Islet precursor cell (in vitro differentiated cells): ENCODE data around the gene LYRM9.
"Not testable (repeated sequence)": the region's sequence is repeated elsewhere in the genome, so short reads cannot be mapped to it uniquely, and the experiment has no call there.

Experiments
- DNase-seq: peaks from one replicate; pipeline ENCODE4 v3.0.0-alpha.2; 2018

Gene LYRM9

DNA sequence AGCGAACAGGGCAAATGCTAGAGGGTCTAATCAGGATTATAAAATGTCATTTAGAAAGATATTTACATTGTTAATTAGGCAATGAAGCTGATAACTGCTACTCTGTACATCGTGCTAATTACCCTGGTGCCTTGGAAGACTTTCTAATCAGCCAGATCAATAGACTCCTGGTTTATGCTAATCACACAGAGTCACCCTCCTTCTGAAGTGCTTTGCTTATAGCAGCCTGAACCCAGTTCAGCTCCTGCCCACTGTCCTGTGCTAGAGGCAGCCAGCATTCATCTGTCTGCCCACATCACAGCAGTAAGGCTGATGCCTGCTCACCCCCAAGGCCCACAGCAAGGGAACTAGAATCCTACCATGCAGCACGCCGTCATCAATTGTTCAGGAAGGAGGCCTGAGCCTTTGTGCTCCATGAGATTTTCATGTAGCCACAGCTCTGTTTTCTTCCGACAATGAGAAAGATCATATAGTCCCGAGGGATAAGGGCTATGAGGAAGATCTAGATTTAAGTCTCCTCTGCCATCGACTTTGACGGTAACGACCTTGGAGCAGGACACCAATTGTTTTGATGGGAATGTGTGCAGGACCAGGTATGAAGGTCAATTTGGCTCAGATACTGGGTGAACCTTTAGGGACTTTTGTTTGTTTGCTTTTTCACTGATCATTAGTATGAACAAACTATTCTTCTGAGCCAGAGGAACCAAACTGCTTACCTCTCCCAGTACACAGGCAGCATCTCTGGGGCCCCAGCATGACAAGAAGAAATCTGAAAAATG lies 12.5 kb upstream of the LYRM9 start:
- DNase-seq = no peak

DNA sequence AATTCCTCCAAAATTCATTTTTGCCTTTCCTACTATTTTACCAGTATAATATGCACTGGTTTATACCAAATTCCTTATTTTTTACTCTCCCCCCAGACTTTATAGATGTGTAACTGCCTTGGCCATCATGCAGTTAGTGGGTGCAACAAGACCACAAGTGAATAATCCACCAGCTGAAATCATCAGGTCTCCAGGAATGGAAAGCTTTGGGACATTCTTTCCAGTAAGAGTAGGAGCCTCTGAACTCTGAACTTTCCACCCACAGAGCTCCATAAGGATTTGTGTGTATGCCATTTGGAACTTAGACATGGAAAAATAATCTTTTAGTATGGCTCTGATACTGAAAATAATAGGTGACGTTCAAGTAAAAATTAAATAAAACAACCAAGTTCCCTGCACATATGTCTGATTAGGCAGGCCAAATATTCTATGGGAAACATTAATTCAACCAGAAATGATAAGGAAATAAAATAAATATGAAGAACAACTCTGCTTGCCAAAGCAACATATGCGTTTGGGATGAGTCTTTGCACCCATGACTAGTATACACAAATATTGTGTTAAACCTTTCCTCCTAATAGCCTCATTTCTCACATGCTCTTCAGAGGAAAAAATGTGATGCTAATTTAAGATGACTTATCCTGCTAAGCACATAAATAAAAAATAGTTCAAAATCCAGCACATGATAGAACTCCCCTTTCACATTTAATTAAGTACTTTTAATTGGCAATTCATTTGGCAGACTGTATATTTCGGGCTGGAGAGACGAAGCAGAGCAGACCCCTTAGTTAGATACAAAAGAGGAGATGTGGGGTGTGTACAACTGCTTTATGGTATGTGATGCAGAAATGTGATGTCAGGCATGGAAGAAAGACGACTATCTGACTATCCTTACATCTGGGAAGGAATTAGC lies 11.6 kb upstream of the LYRM9 start:
- no peak for DNase-seq

DNA sequence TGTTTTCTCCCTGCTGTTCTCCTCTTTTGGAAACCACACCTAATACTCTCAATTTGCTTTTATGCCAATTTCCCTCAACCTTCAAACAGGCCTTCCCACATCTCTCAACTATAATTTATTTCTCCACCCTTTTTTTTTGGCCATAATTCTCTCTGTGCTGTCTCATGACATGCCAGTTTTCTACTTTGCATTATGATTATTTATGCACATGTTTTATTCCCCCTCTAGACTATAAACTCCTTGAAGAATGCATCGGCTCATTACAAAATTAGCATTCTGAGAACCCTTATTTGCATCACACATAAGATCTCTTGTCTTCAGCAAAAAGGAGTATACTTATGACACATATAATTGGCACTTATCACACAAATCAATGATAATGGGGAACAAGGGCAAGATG lies 10.9 kb upstream of the LYRM9 start:
- DNase-seq = no peak

DNA sequence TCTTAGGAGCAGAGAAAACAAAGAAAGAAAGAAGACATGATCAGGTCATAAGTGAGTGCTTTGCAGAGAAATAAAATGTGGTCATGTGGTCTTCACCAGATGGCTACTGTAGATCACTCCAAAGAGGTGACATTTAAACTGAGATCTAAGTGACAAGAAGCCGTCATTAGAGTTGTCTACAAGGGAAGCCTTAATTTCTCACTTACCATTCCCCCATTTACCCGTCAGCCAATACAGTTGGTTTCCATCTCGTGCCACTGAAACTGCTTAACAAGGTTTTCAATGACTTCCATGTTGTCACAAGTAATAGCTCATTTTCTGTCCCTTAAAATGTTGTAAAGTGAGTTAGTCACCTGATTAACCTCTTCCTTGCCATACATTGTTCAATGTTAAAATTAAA lies 6.4 kb upstream of the LYRM9 start:
- no peak for DNase-seq

DNA sequence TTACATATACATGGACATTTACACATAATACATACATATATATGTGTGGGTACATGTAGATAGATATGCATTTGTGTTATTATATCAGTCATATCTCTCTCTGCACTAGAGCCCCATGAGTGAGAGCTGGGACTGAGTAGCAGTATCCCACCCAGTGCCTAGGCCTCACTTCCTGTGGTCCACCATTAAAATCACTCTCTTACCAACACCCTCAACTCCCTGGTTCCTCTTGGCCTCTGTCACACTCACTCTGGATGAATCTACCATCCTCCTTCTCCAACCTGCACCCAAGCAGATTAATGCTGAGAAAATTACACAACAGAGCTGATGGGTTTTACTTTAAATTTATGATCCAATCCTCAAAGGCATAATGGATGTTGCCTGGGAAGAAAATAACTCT lies 4.9 kb upstream of the LYRM9 start:
- DNase-seq = no peak

DNA sequence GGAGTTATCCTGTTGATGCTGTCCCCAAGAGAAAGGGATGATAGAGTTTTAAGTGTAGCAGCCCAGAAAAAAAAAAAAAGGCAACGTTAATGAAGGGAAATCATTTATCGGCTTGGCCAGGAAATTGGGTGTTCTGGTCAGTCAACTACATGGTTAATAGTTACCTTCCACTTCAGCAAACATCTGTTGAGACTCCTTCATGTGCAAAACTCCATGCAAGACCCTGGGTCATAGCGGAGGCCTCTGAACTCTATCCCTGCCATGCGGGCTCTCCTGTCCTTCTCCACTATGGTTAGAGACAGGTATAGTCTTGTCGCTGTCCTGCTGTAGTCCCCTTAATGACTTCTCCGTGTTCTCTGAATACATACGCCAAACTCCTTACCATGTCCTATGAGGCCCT lies 3.5 kb upstream of the LYRM9 start:
- no peak for DNase-seq

DNA sequence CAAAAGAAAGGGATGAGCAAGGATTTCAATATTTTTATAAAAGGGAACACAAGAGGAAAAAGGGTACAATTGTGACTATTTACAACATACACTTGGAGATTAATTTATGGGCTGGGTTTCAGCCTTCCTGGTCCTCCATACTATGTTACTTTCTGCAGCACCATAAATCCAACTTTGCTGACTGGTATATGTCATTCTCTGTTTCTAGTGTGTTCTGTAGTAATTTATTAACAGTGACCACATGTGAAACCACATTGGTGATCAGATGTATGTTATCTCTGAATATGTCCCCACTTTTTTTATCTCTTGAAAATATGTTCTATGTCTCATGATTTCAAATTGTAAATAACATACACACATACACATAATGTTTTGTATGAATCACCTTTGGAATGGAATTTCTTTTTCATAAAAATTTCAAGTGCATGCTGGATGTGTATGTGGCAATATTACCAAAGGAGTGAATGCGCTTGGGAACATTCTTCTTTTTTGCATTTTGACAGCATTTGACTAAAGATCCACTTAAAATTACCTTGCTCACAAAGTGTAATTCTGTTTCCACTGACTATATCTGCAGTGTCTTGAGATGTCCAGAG lies 2.9 kb upstream of the LYRM9 start:
- DNase-seq = no peak

DNA sequence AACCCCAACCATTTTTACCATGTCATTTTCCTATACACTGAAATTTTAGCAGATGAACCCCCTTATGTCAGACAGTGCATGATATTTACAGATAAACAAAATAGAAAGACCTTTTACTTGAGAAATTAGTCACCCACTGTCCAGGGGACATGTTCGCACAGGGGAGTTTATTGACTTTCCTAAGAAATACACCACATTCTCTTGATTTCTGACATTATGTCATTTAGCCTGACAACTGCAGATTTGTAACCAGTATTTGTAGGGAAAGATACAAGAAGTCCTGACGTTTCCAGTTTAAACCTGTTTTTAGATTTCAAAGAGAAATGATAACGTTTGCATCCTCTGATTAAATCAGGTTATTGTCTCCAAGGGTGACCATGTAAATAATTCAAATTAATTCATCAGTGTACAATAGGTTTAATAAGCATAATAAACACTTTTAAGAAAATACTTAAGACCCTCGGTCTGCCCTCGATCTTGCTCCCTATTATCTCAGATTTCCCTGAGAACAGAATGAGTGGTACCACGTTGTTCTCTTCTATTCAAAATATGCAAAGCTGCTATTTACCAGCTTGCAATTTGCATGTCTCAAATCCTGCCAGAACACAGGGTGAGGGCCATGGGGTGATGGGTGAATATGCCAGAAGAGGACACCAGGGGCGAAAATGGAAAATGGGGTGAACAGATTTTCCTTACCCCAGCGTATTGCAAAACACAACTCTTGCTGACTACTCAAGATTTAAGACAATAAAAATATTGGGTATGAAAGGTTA lies 2.1 kb upstream of the LYRM9 start:
- no peak for DNase-seq

DNA sequence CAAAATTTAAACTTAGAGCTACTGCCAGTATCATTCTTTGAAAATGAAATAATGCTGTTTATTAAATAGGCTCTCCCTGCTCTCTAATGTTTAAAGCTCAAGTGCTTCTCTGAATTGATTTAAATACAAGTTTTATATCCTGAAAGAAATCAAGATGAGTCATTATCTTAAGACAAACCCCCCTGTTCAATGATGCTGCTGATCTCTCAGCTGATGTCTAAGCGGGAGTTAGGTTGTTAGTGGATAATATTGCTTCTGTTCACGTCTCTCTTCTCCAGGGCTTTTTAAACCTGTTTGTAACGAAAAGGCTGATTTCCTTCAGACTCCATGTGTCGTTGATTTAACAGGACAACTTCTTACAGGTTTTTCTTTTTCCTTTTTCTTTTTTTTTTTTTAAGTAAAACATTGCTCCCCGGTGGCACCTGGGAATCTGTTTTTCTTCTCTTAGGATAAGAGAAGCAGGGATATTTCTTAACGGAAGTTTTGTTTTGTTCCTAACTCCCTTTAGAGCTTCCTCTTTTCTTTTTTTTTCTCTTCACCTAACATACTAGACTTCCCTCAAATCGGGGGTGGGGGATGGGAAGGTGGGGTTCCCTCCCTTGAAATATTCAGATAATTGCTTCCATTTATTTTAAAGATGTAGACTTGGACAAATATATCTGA lies 807 bp upstream of the LYRM9 start:
- no peak for DNase-seq

DNA sequence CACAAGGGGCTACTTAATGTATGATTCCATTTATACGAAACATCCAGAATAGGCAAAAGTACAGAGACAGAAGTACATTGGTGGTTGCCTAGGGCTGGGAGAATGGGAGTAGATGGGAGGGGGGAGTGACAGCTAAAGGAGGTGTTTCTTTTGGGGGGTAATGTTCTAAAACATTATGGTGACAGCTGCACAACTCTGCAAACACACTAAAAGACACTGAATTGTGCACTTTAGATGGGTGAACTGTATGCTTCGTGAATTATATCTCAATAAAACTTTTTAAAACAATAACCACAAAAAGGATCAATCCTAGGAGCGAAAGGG lies 661 bp downstream of the LYRM9 start:
- DNase-seq = no peak

DNA sequence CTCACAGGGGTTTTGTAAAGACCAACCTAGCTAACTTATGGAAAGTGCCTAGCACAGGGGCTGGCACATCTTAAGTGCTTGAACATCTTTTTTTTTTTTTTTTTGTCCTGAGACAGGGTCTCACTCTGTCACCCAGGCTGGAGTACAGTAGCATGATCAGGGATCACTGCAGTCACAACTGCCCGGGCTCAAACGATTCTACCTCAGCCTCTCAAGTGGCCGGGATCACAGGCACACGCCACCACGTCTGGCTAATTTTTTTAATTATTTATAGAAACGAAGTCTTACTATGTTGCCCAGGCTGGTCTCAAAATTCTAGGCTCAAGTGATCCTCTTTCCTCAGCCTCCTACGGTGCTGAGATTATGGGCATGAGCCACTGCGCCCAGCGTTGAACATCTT lies 1.3 kb downstream of the LYRM9 start:
- DNase-seq = no peak

DNA sequence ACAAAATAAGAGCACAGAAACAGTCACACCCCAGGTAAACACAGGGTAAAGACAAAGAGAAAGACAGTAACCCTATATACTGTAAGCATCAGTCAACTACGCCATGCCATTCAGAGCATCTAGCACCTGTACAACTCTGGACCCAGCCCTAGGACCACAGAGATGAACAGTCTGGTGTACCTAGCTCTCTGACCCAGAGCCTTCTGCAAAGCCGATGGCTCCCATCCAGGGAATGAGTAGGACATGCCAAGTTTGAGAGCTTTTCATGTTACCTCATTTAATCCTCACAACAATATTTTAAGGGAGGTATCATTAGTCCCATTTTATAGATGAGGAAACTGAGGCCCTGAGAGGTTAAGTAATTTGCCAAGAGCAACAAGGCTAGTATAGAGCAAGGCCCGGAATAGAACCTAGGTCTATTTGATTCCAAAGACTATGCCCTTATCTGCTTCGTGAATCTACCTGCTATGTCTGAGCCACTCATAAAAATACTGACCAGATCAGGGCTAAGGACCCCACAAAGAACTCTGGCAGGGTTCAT lies 3.4 kb downstream of the LYRM9 start:
- DNase-seq = no peak

DNA sequence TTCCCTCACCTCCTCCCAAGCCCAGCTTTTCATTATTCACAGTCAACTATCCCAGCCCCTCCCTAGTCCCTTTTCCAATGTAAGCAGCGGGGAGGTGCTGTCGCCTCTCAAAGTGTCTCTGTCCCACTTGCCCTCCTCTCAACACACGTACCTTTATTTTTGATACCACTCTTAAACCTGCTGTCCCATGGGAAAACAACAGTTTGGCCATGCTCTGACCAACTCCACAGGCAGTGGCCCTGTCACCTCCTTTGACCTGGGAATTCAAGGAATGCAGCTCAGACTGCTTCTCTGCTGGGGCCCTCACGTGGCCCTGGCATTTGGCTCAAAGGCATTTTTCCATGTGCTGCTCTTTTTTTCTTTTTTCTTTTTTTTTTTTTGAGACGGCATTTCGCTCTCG lies 4.2 kb downstream of the LYRM9 start:
- DNase-seq = peak; percentile 96

DNA sequence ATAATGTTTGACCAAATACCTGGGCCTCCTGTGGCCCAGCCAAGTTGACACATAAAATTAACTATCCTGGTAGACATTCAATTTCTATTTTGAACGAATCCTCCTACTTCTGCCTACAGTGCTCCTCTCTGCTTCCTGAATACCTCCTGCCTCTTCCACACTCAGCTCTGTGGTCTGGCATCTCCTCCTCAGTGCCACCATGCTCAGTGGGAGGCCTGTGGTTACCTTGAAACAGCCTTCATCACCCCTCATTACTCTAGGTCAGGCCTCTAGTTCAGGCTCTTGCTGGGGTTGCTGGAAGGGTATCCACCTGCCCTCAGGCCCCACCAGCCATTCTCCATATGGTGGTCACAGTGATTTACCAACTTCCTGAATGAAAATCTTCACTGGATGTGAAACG lies 5.1 kb downstream of the LYRM9 start:
- no peak for DNase-seq

DNA sequence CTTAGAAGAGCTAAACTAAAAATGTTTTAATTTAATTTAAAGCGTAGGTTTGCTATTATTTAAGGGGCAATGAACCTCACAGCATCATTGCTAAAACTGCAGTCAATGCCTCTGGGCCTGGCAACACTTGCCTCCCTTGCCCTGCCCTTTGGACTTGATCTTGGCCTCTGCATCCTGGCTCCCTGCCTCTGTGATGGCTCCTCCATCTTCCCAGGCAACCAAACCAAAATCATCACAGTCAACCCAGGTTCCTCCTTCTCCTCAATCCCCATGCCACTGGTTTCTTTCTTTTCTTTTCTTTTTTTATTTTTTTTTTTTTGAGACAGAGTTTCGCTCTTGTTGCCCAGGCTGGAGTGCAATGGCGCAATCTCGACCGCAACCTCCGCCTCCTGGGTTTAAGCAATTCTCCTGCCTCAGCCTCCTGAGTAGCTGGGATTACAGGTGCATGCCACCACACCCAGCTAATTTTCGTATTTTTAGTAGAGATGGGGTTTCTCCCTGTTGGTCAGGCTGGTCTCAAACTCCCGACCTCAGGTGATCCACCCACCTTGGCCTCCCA lies 6.7 kb downstream of the LYRM9 start:
- not testable (repeated sequence) for DNase-seq

DNA sequence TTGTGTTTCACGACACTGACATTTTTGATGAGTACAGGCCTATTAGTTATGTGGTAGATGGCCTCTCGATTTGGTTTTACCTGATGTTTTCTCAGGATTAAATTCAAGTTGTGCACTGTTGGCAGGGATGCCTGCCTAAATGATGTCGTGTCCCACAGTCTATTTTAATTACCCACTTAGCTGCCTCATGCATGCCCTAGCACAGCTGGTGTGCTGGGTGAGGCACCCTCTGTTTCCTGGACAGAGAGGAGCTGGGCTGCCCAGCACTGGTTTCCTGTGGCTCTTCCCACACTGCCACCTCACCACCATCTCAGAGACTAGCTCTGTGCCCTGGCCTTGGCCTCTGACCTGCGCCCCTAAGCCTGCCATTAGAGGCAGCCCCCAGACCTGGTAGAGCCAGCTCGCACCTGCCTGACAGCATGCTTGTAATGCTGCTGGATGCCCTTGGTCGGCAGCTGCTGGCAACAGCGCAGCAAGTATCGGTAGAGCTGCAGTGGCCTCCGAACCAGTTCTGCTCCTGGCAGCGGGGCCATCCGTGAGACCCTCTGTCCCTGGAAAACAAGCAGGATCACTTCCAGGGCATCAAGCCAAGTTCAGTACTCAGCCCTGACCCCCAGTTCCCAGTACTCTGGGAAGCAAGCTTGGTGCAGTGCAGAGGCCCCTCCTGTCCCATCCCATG lies 10.9 kb downstream of the LYRM9 start:
- DNase-seq = no peak

DNA sequence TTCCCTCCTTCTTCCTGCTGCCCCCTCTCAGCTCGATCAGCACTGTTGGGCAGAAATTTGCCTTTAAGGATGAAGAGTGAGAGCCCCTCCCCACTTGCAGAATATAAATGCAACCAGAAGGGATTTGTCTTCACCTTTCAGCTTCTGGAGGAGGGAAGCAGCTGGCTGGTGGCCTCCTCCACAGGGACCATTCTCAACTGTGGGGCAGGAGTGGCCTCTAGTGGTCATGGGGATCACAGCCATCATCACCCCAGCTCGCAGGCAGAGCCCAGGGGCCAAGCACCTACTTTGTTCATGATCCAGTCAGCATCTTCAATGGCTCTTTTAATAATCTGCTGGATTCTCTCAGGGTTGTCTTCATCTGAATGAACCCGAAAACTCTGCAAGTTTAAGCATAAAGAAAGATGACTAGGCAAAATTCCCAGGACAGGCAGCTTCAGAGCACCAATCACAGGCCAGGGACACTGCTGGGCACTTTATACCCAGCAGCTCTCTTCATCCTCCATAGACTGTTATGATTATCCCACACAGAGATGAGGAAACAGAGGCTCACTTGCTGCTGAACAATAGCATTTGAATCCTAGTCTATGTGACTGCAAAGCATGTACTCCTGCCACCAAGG lies 13.1 kb downstream of the LYRM9 start:
- peak; percentile 90 for DNase-seq

DNA sequence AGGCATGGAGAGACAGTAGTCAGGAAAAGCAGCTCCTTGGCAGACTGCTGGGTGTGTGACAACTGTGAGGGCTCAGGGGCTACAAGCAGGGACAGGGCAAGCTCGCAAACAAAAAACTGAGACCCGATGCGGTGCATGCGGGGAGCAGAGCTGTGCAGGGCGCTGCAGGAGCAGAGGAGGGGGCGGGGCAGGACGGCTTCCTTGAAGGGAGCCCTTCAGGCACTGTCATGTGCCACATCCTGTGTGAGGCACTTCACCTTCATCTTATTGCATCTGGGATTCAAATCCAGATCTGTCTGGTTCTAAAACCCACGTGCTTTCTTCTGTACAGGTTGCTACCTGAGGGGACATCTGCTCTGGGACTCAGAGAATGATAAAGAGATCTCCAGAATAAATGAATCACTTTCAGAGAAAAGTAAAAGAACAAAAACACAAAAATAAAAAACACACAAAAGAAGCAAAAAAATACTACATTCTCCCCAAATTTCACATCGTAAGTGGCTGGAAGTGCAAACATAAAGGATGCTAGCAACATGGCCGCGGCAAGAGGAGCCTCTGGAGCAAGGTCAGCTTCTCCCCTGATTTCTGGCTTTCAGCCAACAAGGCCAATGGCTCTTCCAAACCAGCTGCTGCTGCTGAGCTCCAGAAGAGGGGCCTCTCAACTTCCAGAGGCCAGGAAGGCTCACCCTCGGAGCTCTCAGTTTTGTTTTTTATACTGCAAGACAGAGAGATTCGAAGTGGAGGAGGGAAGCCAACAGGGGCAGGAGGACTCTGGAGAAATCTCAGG lies 14.2 kb downstream of the LYRM9 start:
- no peak for DNase-seq

DNA sequence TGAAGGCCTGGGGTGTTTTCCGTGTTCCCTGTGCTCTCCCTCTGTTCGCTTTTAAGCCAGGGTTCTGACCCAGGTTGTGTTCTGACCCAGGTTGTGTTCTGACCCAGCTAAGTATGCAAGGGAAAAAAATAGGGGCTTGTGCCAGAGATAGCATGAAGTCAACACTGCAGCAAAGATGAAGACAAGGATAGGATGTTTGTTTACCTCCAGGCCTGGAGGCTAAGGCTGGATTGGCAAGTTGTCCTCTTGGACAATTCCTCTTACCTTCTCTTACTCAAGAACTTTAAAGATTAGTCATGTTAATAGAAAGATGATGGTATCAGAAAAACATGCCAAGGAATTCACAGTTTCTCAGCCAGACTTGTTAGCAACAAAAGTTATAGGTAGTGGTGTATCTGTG lies 19.4 kb downstream of the LYRM9 start:
- no peak for DNase-seq

DNA sequence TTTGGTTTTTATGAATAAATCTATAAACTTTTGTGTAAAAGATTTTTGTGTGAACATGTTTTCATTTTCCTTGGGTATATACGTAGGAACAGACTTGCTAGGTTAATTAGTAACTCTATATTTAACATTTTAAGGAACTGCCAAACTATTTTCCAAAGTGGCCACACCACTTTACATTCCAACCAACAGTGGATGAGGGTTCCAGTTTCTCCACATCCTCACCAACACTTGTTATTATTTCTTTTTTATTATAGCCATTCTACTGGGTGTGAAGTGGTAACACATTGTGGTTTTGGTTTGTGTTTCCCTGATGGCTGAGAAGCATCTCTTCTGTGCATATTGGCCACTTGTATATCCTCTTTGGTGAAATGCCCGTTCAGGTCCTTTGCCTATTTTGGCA lies 20.0 kb downstream of the LYRM9 start:
- DNase-seq = no peak
